Measurements from ENCODE around the gene CHMP2A. TPM values are rescaled to one million over a fixed set of nuclear protein-coding genes. Genes with fewer than 3 reads are reported as not detected.

Gene CHMP2A
- total and polyA plus RNA-seq, 2 of the 13 experiments (the other 11 are each of a cell fraction or from before 2014, with no cell fraction given), result 49.7 to 55.0 TPM

GRCh38 chr19:58513694-58514563, 41.0 kb downstream of the CHMP2A start (continued):
- TF ChIP-seq ZNF609 (CRISPR knock-in tag; IDR thresholded peaks at IDR 0.05; ENCODE audit: borderline replicate concordance) (0 out of 2 replicates have a peak, but pooled peaks have one; percentile 42), NFAT5 (CRISPR knock-in tag; IDR thresholded peaks at IDR 0.05) (peak; percentile 70; the same call in 1 of the 2 replicates), ZNF20 (CRISPR knock-in tag; IDR thresholded peaks at IDR 0.05) (no peak), XBP1 (CRISPR knock-in tag; IDR thresholded peaks at IDR 0.05) (no peak), KAT7 (CRISPR knock-in tag; IDR thresholded peaks at IDR 0.05; ENCODE audit: borderline replicate concordance) (peak; percentile 63; the same call in 1 of the 2 replicates), JUNB (CRISPR knock-in tag; IDR thresholded peaks at IDR 0.05; ENCODE audit: borderline replicate concordance) (no peak), SMARCC2 (IDR thresholded peaks at IDR 0.05) (no peak), FOXC1 (CRISPR knock-in tag; IDR thresholded peaks at IDR 0.05; ENCODE audit: borderline replicate concordance) (0 out of 2 replicates have a peak, but pooled peaks have one; percentile 32), ZNF550 (CRISPR knock-in tag; IDR thresholded peaks at IDR 0.05; ENCODE audit: borderline replicate concordance) (peak; percentile 89; the same call in 1 of the 2 replicates), NR2F6 (IDR thresholded peaks at IDR 0.05) (no peak), NR2F6 (CRISPR knock-in tag; IDR thresholded peaks at IDR 0.05) (0 out of 2 replicates have a peak, but pooled peaks have one; percentile 53), MXI1 (IDR thresholded peaks at IDR 0.05; ENCODE audit: borderline replicate concordance, low read depth, low read length) (peak; percentile 94; the same call in 2 of the 3 replicates), NRL (CRISPR knock-in tag; IDR thresholded peaks at IDR 0.05; ENCODE audit: borderline replicate concordance) (peak; percentile 36; the same call in 1 of the 2 replicates), CENPT (CRISPR knock-in tag; IDR thresholded peaks at IDR 0.05; ENCODE audit: low read depth) (peak; percentile 85; the same call in 1 of the 2 replicates)
- TF ChIP-seq, protein P1, sequence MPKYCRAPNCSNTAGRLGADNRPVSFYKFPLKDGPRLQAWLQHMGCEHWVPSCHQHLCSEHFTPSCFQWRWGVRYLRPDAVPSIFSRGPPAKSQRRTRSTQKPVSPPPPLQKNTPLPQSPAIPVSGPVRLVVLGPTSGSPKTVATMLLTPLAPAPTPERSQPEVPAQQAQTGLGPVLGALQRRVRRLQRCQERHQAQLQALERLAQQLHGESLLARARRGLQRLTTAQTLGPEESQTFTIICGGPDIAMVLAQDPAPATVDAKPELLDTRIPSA (CRISPR knock-in tag; IDR thresholded peaks at IDR 0.05; ENCODE audit: borderline replicate concordance), result no peak
- TF ChIP-seq, protein P2, sequence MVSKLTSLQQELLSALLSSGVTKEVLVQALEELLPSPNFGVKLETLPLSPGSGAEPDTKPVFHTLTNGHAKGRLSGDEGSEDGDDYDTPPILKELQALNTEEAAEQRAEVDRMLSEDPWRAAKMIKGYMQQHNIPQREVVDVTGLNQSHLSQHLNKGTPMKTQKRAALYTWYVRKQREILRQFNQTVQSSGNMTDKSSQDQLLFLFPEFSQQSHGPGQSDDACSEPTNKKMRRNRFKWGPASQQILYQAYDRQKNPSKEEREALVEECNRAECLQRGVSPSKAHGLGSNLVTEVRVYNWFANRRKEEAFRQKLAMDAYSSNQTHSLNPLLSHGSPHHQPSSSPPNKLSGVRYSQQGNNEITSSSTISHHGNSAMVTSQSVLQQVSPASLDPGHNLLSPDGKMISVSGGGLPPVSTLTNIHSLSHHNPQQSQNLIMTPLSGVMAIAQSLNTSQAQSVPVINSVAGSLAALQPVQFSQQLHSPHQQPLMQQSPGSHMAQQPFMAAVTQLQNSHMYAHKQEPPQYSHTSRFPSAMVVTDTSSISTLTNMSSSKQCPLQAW (CRISPR knock-in tag; IDR thresholded peaks at IDR 0.05), result no peak
